ENCODE data around the gene PUS7. TPM values are rescaled to one million over a fixed set of nuclear protein-coding genes. Genes with fewer than 3 reads are reported as not detected.

The PUS7 gene
- total RNA-seq, result 10 to 100 TPM in 1 of 2 donors, 1 to 10 TPM in 1; 9.6 to 10.4 TPM

GRCh38 chr7:105521717-105522463, at the start of gene PUS7:
Gene PUS7, minus strand, starts transcription at chr7:105522271. Its CDS starts 13,759 bp downstream, at chr7:105508512.
- intact Hi-C loops (cut with DNase I), result no loop called here
- peak within 1 kb of the TSS; percentile 56 to 71 for H3K4me3 ChIP-seq
- TF ChIP-seq POLR2A (IDR thresholded peaks at IDR 0.05) (peak; percentile 64), POLR2AphosphoS5 (IDR thresholded peaks at IDR 0.05) (peak; percentile 43), CTCF (IDR thresholded peaks at IDR 0.05) (no peak)
- under 1% methylated on average over 16 of the region's 96 CpGs for WGBS
- H3K36me3 ChIP-seq, result no peaks in the 10 kb centered on the region
- peak within 1 kb of the TSS; percentile 76 to 88 for H3K27ac ChIP-seq
- DNase-seq (ENCODE audit: low spot score), result peak; percentile 84
- H3K4me1 ChIP-seq (replicated peaks), result peaks cover 4% of the 10 kb centered on the region
- no peaks in the 10 kb centered on the region for H3K9me3 ChIP-seq
- H3K27me3 ChIP-seq (replicated peaks; ENCODE audit: insufficient read depth), result no peaks in the 10 kb centered on the region

- Histone ChIP-seq H3K4me3 (no peak overlapping the region), H3K27me3 (replicated peaks; ENCODE audit: insufficient read depth) (no peaks in the 10 kb centered on the region), H3K4me1 (replicated peaks) (no peaks in the 10 kb centered on the region), H3K36me3 (no peaks in the 10 kb centered on the region), H3K27ac (no peak overlapping the region), H3K9me3 (no peaks in the 10 kb centered on the region)
- TF ChIP-seq POLR2A (IDR thresholded peaks at IDR 0.05) (no peak), POLR2AphosphoS5 (IDR thresholded peaks at IDR 0.05) (no peak), CTCF (IDR thresholded peaks at IDR 0.05) (no peak)
- intact Hi-C loops (cut with DNase I), result no loop called here
- DNase-seq (ENCODE audit: low spot score), result no peak
- 59% methylated on average over 3 of the region's 3 CpGs for WGBS
Observed at GRCh38 chr7:105567821-105568220, 45.8 kb upstream of the PUS7 start.

- intact Hi-C loops (cut with DNase I), result no loop called here
- Histone ChIP-seq H3K4me3 (no peak overlapping the region), H3K9me3 (no peaks in the 10 kb centered on the region), H3K4me1 (replicated peaks) (no peaks in the 10 kb centered on the region), H3K36me3 (no peaks in the 10 kb centered on the region), H3K27me3 (replicated peaks; ENCODE audit: insufficient read depth) (no peaks in the 10 kb centered on the region), H3K27ac (no peak overlapping the region)
- no peak for DNase-seq (ENCODE audit: low spot score)
- 53% methylated on average over 2 of the region's 2 CpGs for WGBS
- TF ChIP-seq POLR2AphosphoS5 (IDR thresholded peaks at IDR 0.05) (no peak), CTCF (IDR thresholded peaks at IDR 0.05) (no peak), POLR2A (IDR thresholded peaks at IDR 0.05) (no peak)
Observed at GRCh38 chr7:105567024-105567423, 45.0 kb upstream of the PUS7 start.

- intact Hi-C loops (cut with DNase I), result no loop called here
- Histone ChIP-seq H3K9me3 (no peaks in the 10 kb centered on the region), H3K36me3 (no peaks in the 10 kb centered on the region), H3K27me3 (replicated peaks; ENCODE audit: insufficient read depth) (no peaks in the 10 kb centered on the region), H3K4me3 (no peak overlapping the region), H3K4me1 (replicated peaks) (no peaks in the 10 kb centered on the region), H3K27ac (no peak overlapping the region)
- TF ChIP-seq POLR2AphosphoS5 (IDR thresholded peaks at IDR 0.05) (no peak), POLR2A (IDR thresholded peaks at IDR 0.05) (no peak), CTCF (IDR thresholded peaks at IDR 0.05) (no peak)
- 97% methylated on average over 4 of the region's 4 CpGs for WGBS
- no peak for DNase-seq (ENCODE audit: low spot score)
Observed at GRCh38 chr7:105565190-105565589, 43.1 kb upstream of the PUS7 start.

GRCh38 chr7:105559926-105560325, 37.9 kb upstream of the PUS7 start:
- Histone ChIP-seq H3K27ac (no peak overlapping the region), H3K4me3 (no peak overlapping the region), H3K4me1 (replicated peaks) (no peaks in the 10 kb centered on the region), H3K27me3 (replicated peaks; ENCODE audit: insufficient read depth) (no peaks in the 10 kb centered on the region), H3K9me3 (no peaks in the 10 kb centered on the region), H3K36me3 (no peaks in the 10 kb centered on the region)
- intact Hi-C loops (cut with DNase I), result no loop called here
- TF ChIP-seq POLR2AphosphoS5 (IDR thresholded peaks at IDR 0.05) (no peak), CTCF (IDR thresholded peaks at IDR 0.05) (no peak), POLR2A (IDR thresholded peaks at IDR 0.05) (no peak)
- DNase-seq (ENCODE audit: low spot score), result no peak
- 88% methylated on average over 1 of the region's 1 CpG for WGBS

All from prostate gland (tissue), 2 donors.